Ammon's horn (tissue), 1 donor: ENCODE data around the gene CNBD2.
"Not testable (repeated sequence)": the region's sequence is repeated elsewhere in the genome, so short reads cannot be mapped to it uniquely, and the experiment has no call there.

Source experiments
- DNase-seq: peaks from one replicate; pipeline ENCODE4 v3.0.0-alpha.2; 2016; ENCODE audit warnings: low spot score

CNBD2 gene

DNA sequence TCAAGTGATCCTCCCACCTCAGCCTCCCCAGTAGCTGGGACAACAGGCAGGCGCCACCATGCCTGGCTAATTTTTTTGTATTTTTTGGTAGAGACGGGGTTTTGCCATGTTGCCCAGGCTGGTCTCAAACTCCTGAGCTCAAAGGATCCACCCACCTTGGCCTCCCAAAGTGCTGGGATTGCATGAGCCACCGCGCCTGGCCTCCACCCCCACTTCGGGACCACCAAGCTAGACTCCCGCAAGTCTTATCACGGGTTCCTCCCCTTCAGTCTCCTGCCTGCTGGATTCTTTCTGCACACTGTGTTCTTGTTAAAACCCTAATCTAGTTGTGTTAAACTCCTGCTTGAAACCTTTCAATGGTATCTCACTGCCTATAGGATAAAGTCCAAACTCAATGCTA lies 57.7 kb downstream of the CNBD2 start:
- not testable (repeated sequence) for DNase-seq

DNA sequence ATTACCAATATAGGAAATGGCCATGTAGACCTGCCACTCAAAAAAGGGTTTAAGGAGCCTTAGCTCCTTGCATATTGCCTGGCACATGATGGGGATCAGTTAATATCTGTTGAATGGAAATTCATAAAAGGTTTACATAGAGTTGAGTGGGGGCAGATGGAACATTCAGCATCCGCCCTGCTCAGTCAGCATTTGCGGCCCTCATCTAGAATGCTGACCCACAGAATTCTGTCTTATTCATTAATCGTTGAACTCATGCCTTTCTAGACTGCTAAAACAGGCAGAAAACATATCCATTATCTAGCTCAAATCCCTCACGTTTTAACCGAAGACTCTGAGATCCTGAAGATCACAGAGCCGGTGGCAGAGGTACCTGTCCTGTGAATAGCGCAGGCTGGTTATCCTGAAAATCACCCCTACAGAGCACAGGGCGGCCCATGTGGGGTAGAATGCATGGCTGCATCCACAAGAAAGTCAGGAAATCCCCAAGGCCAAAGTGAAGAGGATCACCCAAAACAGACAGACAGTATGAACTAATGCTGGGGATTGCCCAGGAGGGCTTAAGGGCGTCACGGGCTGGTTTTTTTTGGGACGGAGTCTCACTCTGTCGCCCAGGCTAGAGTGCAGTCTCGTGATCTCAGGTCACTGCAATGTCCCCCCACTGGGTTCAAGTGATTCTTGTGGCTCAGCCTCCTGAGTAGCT lies 59.9 kb downstream of the CNBD2 start:
- no peak for DNase-seq

DNA sequence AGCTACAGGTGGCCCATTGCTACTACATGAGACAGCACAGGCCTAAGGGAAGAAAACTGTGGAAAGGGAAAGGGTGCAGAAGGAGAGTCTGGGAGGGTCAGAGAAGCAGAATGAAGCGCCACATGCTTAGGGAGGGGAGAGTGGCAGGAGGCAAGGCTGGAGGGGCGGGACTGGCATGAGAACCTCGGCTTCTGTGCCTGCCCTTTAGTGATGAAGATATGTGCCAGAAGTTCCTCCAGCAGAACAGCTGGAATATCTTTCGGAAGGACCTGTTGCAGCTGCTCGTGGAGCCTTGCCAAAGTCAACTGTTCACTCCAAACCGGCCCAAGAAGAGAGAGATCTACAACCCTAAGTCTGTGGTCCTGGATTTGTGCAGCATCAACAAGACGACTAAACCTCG lies 61.8 kb downstream of the CNBD2 start:
- DNase-seq = no peak

DNA sequence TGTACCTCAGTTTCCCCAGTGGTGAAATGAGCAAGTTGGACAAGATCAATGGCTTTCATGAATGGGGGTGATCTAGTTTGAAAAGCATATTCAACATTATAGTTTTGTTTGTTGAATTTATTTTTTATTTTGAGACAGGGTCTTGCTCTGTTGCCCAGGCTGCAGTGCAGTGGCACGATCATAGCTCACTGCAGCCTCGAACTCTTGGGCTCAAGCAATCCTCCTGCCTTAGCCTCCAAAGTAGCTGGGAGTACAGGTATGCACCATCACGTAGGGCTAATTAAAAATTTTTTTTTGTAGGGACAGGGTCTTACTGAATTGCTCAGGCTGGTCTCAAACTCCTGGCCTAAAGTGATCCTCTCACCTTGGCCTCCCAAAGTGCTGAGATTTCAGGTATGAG lies 63.4 kb downstream of the CNBD2 start:
- no peak for DNase-seq

DNA sequence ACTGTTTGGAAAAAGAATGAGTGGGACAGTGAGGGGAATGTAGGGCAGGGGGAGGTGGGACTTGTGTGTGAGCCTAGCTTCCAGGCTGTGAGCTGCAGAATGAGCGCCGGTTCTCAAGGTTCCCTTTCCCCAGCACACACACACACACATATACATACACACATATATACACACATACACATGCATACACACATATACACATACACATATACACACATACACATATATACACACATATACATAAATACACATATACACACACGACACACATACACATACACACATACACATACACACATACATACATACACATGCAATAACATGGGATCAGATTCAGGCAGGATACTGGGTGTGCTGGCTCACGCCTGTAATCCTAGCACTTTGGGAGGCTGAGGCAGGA lies 66.5 kb downstream of the CNBD2 start:
- no peak for DNase-seq

DNA sequence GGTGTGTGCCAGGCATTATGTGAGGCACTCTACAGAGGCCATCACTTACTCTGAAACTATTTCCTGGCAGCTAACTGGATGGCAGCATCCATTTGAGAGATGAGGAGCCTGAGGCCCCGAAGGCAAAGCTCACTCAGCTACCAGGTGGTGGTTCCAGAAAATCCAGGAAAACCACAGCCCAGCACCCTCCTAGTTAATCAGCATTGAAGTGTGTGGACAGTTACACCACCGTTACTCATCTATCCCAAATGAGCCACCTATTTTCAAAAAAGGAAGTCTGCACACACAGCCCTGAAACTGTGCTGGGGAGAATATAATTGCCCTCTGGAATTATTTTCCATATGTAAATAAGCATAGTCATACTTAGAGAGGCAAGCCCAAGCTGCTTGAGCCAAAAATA lies 67.4 kb downstream of the CNBD2 start:
- no peak for DNase-seq

DNA sequence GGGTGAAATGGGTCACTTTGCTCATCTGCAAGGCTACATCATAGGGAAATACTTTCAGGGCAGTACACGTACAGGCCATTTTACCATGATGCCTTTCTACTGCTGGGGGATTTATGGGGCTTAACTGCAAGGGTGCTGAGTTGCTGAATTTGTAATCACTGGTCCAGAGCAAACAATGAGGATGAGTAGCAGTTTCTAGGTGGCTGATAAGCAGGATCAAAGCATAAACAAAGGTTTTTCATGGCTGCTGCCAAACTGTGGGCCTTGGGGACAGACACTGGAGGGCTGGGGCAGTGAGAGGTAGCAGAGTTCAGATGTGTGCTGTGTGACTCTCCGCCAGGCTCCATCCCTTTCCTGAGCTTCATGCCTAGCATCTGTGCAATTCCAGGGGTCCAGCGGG lies 68.3 kb downstream of the CNBD2 start:
- no peak for DNase-seq

DNA sequence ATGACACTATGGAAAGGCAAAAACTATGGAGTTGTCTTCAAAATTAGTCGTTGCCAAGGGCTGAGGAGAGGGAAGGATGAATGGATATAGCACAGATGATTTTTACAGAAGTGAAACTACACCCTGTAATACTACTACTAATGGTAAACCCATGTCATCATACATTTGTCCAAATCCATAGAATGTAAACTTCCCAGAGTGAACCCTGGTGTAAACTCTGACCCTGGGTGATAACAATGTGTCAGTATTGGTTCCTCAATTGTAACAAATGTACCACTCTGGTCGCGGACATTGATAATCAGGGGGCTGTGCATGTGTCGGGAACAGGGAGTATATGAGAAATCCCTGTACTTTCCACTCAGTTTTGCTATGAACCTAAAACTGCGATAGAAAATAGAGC lies 72.2 kb downstream of the CNBD2 start:
- no peak for DNase-seq

DNA sequence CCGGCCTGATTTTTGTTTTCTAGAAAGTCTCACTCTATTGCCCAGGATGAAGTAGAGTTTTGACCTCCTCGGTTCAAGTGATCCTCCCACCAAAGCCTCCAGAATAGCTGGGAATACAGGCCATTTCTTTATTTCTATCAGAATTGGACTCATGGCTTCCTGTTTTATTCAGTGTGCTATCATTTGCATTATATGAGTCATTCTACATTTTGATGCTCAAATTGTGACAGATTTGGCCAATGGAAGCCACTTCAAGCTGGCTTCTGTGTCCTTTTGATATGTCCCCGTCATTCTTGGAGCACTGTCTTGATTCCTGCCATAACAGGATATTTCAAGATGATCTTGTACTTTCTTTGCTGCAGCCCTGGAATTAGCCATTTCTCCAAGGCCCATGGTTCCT lies 75.1 kb downstream of the CNBD2 start:
- no peak for DNase-seq

DNA sequence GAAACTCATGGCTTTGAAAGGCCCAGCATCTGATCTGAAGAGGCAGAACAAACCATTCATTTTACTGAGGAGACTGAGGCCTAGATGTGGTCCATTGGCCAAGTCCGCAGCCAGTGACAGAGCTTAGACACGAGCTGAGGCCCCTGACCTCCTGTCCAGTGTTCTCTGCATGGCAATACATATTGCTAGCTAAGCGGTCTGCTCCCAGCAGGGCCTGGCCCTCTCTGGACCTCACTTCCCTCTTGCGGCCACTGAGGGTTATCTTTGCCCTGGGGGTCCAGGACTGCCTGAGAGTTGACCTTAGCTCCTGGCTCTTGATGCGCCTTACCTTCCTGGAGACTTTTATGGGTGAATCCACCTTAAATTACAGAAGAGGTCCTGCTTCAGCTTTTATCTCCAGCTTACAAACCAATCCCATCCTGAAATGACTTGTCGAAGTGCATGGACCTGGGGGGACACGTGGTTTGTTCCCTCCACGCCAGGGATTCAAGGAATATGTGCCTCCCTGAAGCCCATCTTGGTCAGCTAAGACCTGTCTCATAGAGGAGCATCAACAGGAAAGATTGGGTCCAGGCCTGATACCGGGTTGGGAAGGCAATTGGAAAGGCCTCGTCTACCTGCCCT lies 75.6 kb downstream of the CNBD2 start:
- no peak for DNase-seq

DNA sequence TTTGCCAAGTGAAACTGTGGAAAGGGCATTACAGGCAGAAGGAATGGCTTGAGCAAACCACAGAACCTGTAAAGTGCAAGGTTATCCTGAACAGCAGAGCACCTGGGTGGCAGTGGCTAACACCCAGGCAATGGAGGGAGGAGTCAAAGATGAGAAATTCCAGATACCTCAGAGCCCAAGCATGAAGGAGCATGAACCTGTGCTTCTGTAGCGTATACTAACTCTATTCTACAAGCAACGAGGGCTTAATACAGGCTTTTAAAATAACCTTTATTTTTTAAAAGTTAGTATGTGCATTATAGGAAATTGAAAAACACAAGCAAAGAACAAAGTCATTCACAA lies 77.0 kb downstream of the CNBD2 start:
- no peak for DNase-seq

DNA sequence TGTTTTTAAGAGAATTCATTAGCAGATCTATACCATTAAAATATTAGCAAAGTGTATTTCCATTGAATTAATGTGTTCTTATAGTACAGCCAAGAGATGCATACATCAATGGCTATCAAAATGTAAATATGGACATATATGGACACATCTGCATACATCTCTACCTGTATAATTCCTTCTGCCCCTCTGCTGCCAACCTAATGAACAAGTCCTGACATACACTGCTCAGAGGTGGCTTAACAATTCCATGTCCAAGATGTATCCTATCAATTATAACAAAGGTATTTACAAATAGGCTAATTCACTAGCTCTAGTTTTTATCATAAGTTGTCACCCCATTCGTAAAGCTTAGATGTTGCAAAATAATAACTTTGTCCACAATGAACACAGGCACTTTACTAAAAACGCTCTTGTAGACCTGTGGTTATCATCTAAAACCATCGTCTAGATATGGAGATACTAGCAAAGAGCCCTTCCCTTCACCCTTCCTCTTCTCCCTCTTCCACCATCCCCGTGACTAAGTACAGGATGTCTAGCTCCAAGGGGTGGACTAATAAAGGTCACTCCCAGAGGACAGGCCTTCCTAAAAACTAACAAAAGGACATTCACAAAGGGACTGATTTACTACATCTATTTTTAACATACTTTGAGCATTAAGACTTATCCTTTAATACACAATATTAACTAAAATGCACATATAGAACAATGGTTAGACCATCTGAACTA lies 77.8 kb downstream of the CNBD2 start:
- not testable (repeated sequence) for DNase-seq

DNA sequence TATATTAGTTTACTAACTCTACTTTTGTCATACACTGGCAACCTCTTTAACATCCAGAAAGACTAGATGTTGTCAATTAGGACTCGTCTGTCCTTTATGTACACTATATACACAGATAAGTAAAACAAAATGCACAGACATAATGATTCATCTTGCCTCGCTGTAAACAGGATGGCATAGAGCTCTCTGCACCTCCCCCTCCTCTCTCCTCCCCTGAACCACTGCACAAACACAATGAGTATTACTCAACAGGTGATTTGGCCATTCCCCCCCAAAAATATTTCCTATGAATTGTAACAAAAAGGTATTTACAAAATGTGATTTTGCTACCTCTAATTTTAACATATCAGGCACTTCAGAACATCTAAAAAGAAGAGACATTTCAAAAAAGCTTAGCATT lies 81.0 kb downstream of the CNBD2 start:
- DNase-seq = not testable (repeated sequence)

DNA sequence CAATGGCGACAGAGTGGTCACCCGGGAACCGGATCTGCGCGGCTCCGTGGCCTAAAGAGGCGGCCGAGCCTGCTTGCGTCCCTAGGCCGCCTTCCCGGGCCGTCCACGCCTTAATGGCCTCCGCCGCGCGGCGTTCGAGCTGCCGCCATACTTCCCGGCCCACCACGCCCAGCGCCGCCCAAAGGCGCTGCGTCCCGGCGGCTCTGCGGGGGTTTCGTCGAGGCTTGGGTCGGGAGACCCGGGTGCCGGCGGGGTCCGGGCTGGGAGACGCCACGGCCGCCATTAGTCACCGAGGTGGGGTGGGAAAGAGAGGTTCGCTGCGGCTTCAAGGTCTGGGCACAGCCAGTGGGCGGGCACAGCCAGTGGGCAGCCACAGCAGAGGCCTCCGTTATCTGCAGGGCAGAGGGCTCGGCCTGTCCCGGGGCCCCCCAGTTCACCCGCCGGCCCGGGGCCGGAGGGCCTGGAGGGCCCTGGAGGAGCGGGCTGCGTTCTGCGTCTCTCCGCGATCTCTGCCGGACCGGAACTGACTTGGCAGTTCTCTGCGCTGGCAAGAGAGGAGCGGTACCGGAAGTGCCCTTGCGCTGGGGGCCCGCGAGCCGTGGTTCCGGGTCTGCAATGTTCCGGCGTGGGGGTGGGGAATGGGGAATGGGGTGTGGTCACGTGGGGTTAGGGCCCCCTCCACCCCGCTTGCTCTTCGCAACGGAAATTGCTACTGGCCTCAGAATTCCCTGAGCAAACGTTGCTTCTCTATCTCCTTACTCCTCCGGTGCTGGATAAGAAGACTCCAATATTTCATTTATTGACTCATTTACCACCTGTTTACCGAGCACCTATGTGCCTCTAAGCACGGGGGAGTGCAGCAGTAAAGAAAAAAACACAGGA lies 82.3 kb downstream of the CNBD2 start:
- DNase-seq = peak; percentile 91

DNA sequence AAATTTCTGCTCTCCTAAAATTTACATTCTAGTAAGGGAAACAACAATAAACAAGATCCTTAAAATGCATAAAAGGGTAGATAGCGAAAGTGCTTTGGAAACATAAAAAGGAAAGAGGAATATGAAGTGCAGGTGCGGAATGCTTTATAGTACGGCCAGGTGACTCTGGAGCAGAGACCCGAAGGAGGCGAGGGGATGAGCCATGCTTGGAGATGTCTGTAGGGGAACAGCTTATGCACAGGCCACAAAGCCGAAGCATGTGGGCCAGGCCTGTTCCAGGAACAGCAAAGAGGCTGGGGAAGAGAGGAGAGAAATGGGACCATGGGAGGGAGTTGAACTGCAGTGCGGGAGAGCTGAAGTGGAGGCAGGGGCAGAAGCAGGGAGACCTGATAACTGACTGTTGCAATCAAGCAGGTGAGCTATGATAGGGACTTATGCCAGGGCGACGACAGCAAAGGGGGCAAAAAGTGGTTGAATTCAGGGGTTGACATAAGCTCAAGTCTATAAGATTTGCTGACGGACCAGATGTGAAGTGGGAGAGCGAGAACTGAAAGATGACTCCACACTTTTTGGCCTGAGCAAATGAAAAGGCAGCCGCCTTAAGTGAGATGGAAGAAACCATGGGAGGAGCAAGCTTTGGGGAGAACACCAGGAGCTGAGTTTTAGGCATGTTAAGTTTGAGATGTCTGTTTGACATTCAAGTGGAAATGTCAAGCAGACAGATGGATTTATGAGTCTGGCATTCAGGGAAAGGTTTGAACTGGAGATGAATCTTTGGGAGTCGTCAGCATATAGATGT lies 83.1 kb downstream of the CNBD2 start:
- DNase-seq = no peak

DNA sequence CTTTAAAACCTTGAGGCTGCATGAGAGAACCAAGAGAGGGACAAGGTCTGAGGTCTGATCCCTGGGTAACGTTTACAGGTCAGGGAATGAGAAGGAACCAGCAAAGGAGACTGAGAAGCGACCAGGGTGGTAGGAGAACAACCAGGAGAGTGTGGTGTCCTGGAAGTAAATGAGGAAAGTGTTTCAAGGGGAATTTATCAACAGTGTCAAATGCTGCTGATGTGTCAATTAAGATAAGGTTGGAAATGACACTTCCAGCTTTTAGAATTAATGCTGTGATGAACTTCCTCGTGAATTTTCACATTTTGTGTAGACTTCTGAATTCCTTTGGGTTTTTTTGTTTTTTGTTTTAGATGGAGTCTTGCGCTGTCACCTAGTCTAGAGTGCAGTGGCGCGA lies 83.7 kb downstream of the CNBD2 start:
- no peak for DNase-seq

DNA sequence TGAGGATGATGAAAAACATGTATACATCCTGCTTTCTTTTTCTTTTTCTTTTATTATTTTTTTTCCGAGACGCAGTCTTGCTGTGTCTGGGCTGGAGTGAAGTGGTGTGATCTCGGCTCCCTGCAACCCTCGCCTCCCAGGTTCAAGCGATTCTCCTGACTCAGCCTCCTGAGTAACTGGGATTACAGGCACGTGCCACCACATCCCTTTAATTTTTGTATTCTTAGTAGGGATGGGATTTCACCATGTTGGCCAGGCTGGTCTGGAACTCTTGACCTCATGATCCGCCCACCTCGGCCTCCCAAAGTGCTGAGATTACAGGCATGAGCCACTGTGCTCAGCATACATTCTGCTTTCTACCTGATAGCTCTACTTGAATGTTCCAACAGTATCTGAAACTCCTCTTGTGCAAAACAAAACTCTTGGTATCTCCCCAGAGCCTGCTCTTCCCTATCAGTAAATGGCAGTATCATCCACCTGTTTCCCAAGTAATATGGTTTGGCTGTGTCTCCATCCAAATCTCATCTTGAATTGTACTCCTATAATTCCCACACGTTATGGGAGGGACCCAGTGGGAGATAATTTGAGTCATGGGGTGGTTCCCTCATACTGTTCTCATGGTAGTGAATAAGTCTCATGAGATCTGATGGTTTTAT lies 85.6 kb downstream of the CNBD2 start:
- not testable (repeated sequence) for DNase-seq

DNA sequence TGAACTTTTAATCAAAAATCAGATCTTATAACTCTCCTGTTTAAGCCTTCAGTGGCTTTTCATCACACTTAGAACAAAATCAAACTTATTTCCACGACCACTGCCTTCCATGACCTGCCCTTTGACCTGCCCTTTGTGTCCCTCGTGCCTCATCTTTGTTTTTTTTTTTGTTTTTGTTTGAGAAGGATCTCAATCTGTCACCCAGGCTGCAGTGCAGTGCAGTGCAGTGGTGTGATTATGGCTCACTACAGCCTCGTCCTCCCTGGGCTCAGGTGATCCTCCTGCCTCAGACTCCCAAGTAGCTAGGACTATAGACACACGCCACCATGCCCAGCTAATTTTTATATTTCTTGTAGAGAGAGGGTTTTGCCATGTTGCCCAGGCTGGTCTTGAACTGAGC lies 86.8 kb downstream of the CNBD2 start:
- no peak for DNase-seq

DNA sequence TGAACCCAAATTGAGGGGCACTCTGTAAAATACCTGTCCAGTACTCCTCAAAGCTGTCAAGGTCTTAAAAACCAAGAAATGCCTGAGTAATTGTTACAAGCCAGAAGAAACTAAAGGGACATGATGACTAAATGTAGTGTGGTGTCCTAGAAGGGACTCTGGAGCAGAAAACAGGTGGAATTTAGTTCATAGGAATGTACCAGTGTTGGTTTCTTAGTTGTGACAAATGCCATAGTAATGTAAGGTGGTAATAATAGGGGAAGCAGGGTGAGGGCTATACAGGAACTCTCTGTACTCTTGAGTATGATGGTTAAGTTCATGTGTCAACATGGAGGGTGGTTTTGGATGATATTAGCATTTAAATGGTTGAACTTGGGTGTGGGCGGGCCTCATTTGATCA lies 92.3 kb downstream of the CNBD2 start:
- DNase-seq = no peak

DNA sequence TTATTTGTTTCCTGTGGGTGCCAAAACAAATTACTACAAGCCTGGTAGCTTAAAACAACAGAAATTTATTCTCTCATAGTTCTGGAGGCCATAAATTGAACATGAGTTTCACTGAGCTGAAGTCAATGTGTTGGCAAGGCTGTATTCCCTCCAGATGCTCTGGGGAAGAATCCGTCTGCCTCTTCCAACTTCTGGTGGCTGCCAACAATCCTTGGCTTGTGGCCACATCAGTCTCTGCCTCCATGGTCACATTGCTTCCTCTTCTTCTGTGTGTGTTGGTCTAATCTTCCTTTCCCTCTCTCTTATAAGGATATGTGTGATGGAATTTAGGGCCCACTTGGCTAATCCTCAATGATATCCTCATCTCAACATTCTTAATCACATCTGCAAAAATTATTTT lies 93.4 kb downstream of the CNBD2 start:
- peak; percentile 69 for DNase-seq

DNA sequence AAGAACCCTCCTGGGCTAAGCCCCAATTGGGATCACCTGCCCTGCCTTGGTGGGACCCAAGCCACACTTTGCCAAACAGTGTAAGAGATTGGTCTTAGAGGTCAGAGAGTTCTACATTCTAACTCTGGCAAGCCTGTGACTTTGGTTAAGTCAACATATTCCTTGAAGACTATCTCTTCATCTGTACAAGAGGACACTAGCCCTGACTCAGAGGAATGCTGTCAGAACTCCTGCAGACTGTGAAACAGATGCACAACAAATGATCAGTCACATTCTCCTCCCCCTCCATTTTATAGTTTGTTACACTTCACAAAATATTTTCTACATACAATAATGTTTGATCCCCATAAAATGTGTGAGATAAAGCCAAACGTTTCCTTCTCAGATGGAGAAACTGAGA lies 94.4 kb downstream of the CNBD2 start:
- no peak for DNase-seq
